CD8-positive, alpha-beta memory T cell (primary cell): ENCODE measurements around the gene SKI. TPM values are rescaled to one million over a fixed set of nuclear protein-coding genes. Genes with fewer than 3 reads are reported as not detected.
"Not testable (repeated sequence)": the region's sequence is repeated elsewhere in the genome, so short reads cannot be mapped to it uniquely, and the experiment has no call there.

ENCODE experiments used
- CTCF ChIA-PET: fragments of 350-600 bp; sonication (Branson Sonifier 250); formaldehyde crosslinking; loops from one replicate; lab custom pipeline; 2021; ENCODE audit warnings: antibody characterized with exemption; lab: Charles Lee
- POLR2A ChIA-PET: fragments of 350-600 bp; sonication (Branson Sonifier 250); formaldehyde crosslinking; loops from one replicate; lab custom pipeline; 2021; ENCODE audit warnings: antibody characterized with exemption; lab: Charles Lee
- DNase-seq, 5 donors: peaks; one replicate each; pipeline versions ENCODE4 v3.0.0 to v3.0.0-alpha.2; 2020 to 2022; ENCODE audit warnings: mixed read lengths in 1 of 5
- H3K27ac ChIP-seq: one replicate; pipeline ENCODE4 v1.7.0; 2013; ENCODE audit warnings: low read depth, mild to moderate bottlenecking, low read length, moderate library complexity
- H3K27me3 ChIP-seq: 2 replicates; pipeline ENCODE4 v1.7.0; 2013; ENCODE audit warnings: low read length, mild to moderate bottlenecking; ENCODE audit not compliant: insufficient read depth, poor library complexity, severe bottlenecking
- H3K36me3 ChIP-seq: 2 replicates; pipeline ENCODE4 v1.7.0; 2013; ENCODE audit warnings: mild to moderate bottlenecking, low read length, moderate library complexity; ENCODE audit not compliant: insufficient read depth
- H3K4me1 ChIP-seq: 2 replicates; pipeline ENCODE4 v1.7.0; 2013; ENCODE audit warnings: mild to moderate bottlenecking, low read length, moderate library complexity; ENCODE audit not compliant: insufficient read depth
- H3K4me3 ChIP-seq: 2 replicates; pipeline ENCODE4 v1.7.0; 2013; ENCODE audit warnings: mild to moderate bottlenecking, low read length
- H3K9me3 ChIP-seq: 2 replicates; pipeline ENCODE4 v1.7.0; 2013; ENCODE audit warnings: mild to moderate bottlenecking, low read length
- H3K27ac Mint-ChIP-seq, 8 donors: one replicate each; pipeline ENCODE4 v1.8.0; 2020 to 2021; ENCODE audit warnings: mixed read lengths in 8 of 8, mild to moderate bottlenecking in 6 of 8, inconsistent platforms in 3 of 8, moderate library complexity in 3 of 8
- H3K27me3 Mint-ChIP-seq, 2 donors: one replicate each; pipeline ENCODE4 v1.8.0; 2020 to 2021; ENCODE audit warnings: mixed read lengths in 2 of 2, mild to moderate bottlenecking in 1 of 2, moderate library complexity in 1 of 2
- H3K36me3 Mint-ChIP-seq, 3 donors: one replicate each; pipeline ENCODE4 v1.8.0; 2020 to 2021; ENCODE audit warnings: mixed read lengths in 3 of 3, inconsistent platforms in 1 of 3, mild to moderate bottlenecking in 1 of 3
- H3K4me1 Mint-ChIP-seq, 3 donors: one replicate each; pipeline ENCODE4 v1.8.0; 2020 to 2021; ENCODE audit warnings: mixed read lengths in 3 of 3, inconsistent platforms in 1 of 3, mild to moderate bottlenecking in 1 of 3
- H3K4me3 Mint-ChIP-seq, 7 donors: one replicate each; pipeline ENCODE4 v1.8.0; 2020 to 2021; ENCODE audit warnings: mixed read lengths in 7 of 7, mild to moderate bottlenecking in 6 of 7, moderate library complexity in 4 of 7, inconsistent platforms in 2 of 7
- H3K9me3 Mint-ChIP-seq, 5 donors: one replicate each; pipeline ENCODE4 v1.8.0; 2020 to 2022; ENCODE audit warnings: mixed read lengths in 5 of 5, mild to moderate bottlenecking in 3 of 5, moderate library complexity in 2 of 5, inconsistent platforms in 1 of 5
- polyA plus RNA-seq: library from polyadenylated mRNA; unstranded; fragments of 300-500 nt; fragmentation: Illumina TruSeq; gene quantifications from one replicate; pipeline ENCODE4 v1.2.3, GENCODE V29; 2021
- total RNA-seq, 2 experiments: library from RNA; stranded (reverse); gene quantifications; one replicate each; pipeline ENCODE4 v1.2.3, GENCODE V29; 2021

Gene SKI
- total and polyA plus RNA-seq, 3 experiments from 2014 or later = 0.94 to 38.4 (median 35.9) TPM

DNA sequence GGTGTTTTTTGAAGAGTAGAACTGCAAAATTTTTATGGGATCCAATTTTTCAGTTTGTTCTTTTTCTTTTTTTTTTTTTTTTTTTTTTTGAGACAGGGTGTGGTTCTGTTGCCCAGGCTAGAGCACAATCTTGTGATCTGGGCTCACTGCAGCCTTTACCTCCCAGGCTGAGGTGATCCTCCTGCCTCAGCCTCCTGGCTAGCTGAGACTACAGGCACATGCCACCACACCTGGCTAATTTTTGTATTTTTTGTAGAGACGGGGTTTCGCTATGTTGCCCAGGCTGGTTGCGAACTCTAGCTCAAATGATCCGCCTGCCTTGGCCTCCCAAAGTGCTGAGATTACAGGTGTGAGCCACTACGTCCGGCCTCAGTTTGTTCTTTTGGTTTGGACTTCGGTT lies 32.4 kb downstream of the SKI start:
- H3K27me3 Mint-ChIP-seq, DNase-seq, H3K4me3 ChIP-seq, H3K36me3 ChIP-seq, H3K9me3 Mint-ChIP-seq, H3K27ac ChIP-seq, H3K27me3 ChIP-seq, POLR2A ChIA-PET: not testable (repeated sequence)
- Histone ChIP-seq H3K9me3 (peaks cover 11% of the 10 kb centered on the region), H3K4me1 (peaks cover 60% of the 10 kb centered on the region)
- peak overlapping the region in 4 of 8 donors; percentile 50 to 98 (median 87) for H3K27ac Mint-ChIP-seq
- CTCF ChIA-PET = interaction anchor here (0.9 to 1.3 kb wide), 3 partner anchors 30 to 65 kb away, joined by 3 read pairs; no protein-coding TSS in a partner anchor
- peaks cover 0 to 12% (median 0%) of the 10 kb centered on the region in 3 donors for H3K36me3 Mint-ChIP-seq
- peak overlapping the region in 2 of 7 donors; percentile 66 to 76 for H3K4me3 Mint-ChIP-seq
- H3K4me1 Mint-ChIP-seq = peaks cover 47 to 70% (median 57%) of the 10 kb centered on the region in 3 donors

DNA sequence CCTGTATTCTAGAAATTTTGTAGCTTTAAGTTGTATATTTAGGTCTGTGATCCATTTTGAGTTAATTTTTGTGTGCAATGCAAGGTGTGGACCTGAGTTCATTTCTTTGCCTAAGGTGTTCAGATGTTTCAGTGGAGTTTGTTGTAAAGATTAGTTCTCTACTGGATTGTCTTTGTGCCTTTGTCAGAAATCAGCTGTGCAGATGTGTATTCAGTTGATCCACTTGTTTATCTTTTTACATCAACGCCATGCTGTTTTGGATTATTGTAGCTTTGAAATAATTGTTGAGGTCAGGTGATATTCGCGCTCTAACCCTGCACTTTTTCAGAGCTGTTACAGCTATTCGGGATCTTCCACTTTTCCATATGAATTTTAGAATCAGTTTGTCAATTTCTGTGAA lies 32.8 kb downstream of the SKI start:
- peaks cover 0 to 12% (median 0%) of the 10 kb centered on the region in 3 donors for H3K36me3 Mint-ChIP-seq
- Histone ChIP-seq H3K4me1 (peaks cover 64% of the 10 kb centered on the region), H3K4me3 (no peak overlapping the region), H3K27me3 (no peaks in the 10 kb centered on the region), H3K27ac (no peak overlapping the region), H3K9me3 (peaks cover 7% of the 10 kb centered on the region), H3K36me3 (no peaks in the 10 kb centered on the region)
- H3K4me3 Mint-ChIP-seq = peak overlapping the region in 2 of 7 donors; percentile 35 to 76
- H3K9me3 Mint-ChIP-seq = peaks cover 0 to 5% (median 2%) of the 10 kb centered on the region in 5 donors
- POLR2A ChIA-PET = no interaction called here
- peaks cover 48 to 74% (median 60%) of the 10 kb centered on the region in 3 donors for H3K4me1 Mint-ChIP-seq
- H3K27ac Mint-ChIP-seq = peak overlapping the region in 5 of 8 donors; percentile 50 to 77 (median 61)
- CTCF ChIA-PET = interaction anchor here (0.9 to 1.3 kb wide), 3 partner anchors 29 to 66 kb away, joined by 3 read pairs; no protein-coding TSS in a partner anchor
- peaks cover 0 to 3% of the 10 kb centered on the region in 2 donors for H3K27me3 Mint-ChIP-seq
- DNase-seq = no peak

DNA sequence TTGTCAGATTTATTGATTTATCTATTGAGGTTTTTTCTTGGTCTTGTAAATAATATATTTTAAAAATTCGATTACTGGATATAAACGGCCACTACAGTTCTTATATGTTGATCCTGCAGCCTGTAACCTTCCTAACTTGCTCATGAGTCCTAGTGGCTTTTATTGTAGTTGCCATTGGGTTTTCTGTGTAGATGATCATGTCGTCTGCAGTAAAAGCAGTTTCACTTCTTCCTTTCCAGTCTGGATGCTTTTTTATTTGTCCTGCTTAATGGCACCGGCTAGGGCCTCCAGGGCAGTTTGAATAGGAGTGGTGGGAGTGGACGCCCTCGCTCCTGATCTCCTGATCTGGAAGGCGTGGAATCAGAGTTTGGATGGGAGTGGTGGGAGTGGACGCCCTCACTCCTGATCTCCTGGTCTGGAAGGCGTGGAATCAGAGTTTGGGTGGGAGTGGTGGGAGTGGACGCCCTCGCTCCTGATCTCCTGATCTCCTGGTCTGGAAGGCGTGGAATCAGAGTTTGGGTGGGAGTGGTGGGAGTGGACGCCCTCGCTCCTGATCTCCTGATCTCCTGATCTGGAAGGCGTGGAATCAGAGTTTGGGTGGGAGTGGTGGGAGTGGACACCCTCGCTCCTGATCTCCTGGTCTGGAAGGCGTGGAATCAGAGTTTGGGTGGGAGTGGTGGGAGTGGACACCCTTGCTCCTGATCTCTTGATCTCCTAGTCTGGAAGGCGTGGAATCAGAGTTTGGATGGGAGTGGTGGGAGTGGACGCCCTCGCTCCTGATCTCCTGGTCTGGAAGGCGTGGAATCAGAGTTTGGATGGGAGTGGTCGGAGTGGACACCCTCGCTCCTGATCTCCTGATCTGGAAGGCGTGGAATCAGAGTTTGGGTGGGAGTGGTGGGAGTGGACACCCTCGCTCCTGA lies 33.6 kb downstream of the SKI start:
- H3K9me3 Mint-ChIP-seq, DNase-seq, H3K9me3 ChIP-seq, H3K27me3 Mint-ChIP-seq, H3K27ac ChIP-seq, H3K36me3 ChIP-seq, H3K27me3 ChIP-seq, H3K4me3 ChIP-seq, POLR2A ChIA-PET: not testable (repeated sequence)
- H3K4me1 ChIP-seq = peaks cover 65% of the 10 kb centered on the region
- H3K4me3 Mint-ChIP-seq = peak overlapping the region in 1 of 7 donors; percentile 81
- peaks cover 0 to 15% (median 0%) of the 10 kb centered on the region in 3 donors for H3K36me3 Mint-ChIP-seq
- H3K4me1 Mint-ChIP-seq = peaks cover 55 to 82% (median 68%) of the 10 kb centered on the region in 3 donors
- peak overlapping the region in 7 of 8 donors; percentile 8 to 83 (median 49) for H3K27ac Mint-ChIP-seq
- CTCF ChIA-PET = interaction anchor here (0.9 to 1.1 kb wide), 2 partner anchors 38 to 67 kb away, joined by 3 read pairs; no protein-coding TSS in a partner anchor

DNA sequence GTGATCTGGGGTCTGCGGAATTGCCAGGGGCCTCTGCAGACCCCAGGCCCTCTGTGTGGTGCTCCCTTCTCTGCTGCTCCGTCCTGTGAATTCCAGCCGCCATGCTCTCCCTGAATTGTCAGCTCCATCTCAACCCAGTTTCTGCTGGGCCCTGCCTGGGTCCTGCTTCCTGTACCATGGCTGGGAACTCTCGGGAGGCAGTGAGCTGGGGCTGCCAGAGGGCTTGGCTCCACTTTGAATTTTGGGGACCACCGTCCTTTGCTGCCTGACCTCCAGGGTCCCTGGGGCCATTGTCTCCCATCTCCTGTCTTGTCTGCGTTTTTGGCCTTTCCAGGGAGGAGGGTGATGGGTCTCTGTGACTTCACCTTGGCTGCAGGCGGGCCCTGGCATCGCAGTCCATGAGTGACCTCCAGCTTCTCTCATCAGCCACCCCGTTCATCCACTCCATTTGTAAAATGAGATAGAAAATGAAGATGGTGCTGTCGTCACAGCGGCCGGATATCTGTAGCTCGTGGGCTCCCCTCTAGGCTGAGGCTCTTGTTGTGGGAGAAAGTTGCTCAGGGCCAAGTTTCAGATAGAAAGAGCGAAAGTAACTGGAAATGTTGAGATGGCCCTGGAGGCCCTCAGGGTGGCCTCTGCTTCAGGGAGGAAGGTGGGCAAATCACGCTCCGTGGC lies 38.3 kb downstream of the SKI start:
- no peak overlapping the region for H3K27ac ChIP-seq
- H3K27ac Mint-ChIP-seq = peak overlapping the region in 6 of 8 donors; percentile 34 to 84 (median 63)

DNA sequence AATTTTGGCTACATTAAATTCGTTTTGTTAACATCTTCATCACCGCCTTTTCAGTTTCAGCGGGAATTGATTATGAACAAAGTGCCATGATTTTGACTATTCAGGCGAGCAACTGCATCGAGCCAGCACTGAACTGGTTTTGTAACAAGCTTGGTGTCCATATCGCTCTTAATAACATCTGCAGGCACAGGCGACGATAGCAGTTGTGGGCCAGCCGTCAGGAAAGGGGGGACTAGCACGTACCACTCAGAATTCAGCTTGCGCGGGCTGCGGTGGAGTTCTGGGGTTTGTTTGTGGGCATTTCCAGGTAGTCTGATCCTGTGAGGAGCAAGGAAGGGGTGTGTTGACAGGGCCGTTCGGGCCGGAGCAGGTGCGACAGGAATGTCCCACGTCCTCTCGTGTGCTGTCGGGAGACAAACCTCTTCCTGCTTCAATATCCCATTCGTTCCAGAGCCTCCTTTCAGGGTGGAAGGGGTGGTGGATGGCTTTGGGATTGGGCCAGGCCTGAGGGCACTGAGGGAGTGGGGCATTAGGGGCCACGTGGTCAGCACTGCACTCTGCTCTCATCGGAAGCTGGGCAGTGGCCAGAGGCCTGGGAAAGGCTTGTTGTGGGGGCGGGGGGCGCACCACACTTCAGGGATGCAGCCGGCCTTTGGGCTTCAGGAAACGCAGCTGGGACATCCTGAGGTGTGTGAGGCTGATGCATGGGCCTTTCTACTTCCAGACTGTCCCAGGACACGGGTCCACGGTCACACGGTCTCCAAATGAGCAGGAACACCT lies 39.1 kb downstream of the SKI start:
- DNase-seq = no peak
- ChIA-PET POLR2A (no interaction called here), CTCF (interaction anchor here (1.3 kb wide), 1 partner anchor 11 kb away, joined by 3 read pairs; no protein-coding TSS in a partner anchor)
- no peaks in the 10 kb centered on the region for H3K27me3 ChIP-seq
- H3K27me3 Mint-ChIP-seq = peaks cover 0 to 1% of the 10 kb centered on the region in 2 donors
- peak overlapping the region in 4 of 8 donors; percentile 63 to 84 (median 69) for H3K27ac Mint-ChIP-seq
- H3K4me1 Mint-ChIP-seq = peaks cover 32 to 77% (median 51%) of the 10 kb centered on the region in 3 donors
- no peak overlapping the region for H3K4me3 ChIP-seq
- no peaks in the 10 kb centered on the region for H3K36me3 ChIP-seq
- peaks cover 58% of the 10 kb centered on the region for H3K4me1 ChIP-seq
- peaks cover 0 to 2% (median 0%) of the 10 kb centered on the region in 5 donors for H3K9me3 Mint-ChIP-seq
- no peaks in the 10 kb centered on the region for H3K9me3 ChIP-seq
- H3K27ac ChIP-seq = no peak overlapping the region
- peak overlapping the region in 1 of 7 donors; percentile 37 for H3K4me3 Mint-ChIP-seq
- peaks cover 0 to 11% (median 0%) of the 10 kb centered on the region in 3 donors for H3K36me3 Mint-ChIP-seq

More for the DNA sequence above, 38.3 kb downstream of the SKI start:
- Histone ChIP-seq H3K36me3 (no peaks in the 10 kb centered on the region), H3K4me3 (no peak overlapping the region), H3K4me1 (peaks cover 58% of the 10 kb centered on the region), H3K9me3 (no peaks in the 10 kb centered on the region), H3K27me3 (no peaks in the 10 kb centered on the region)
- Mint-ChIP-seq H3K27me3 (peaks cover 0 to 1% of the 10 kb centered on the region in 2 donors), H3K4me1 (peaks cover 32 to 79% (median 49%) of the 10 kb centered on the region in 3 donors), H3K4me3 (peak overlapping the region in 3 of 7 donors; percentile 4 to 79 (median 37)), H3K36me3 (peaks cover 0 to 11% (median 0%) of the 10 kb centered on the region in 3 donors), H3K9me3 (peaks cover 0 to 4% (median 0%) of the 10 kb centered on the region in 5 donors)
- POLR2A ChIA-PET = interaction anchor here (0.6 kb wide), 1 partner anchor 22 kb away, joined by 3 read pairs; no protein-coding TSS in a partner anchor
- CTCF ChIA-PET = interaction anchor here (1.3 to 1.4 kb wide), 2 partner anchors 10 to 71 kb away, joined by 3 to 5 read pairs; no protein-coding TSS in a partner anchor
- DNase-seq = no peak

DNA sequence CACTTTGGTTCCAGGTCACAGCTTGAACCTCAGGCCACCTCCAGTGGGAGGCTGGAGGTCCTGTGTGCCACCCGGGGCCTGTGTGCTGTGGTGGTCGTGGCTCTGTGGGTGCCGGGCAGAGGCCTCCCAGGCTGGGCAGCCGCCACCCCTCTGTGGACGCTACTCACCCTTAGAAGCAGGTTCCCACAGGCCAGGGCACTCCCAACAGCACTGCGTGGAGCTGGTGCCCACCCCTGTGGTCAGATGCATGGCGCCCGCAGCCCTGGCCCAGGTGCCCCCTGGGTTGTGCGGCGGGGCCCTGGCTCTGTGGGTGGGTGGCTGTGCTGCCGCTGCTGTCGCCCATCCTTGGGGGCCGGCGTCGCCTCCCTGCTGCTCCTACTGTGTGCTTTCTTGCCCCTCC lies 39.7 kb downstream of the SKI start:
- Histone ChIP-seq H3K4me1 (peaks cover 60% of the 10 kb centered on the region), H3K9me3 (no peaks in the 10 kb centered on the region), H3K36me3 (no peaks in the 10 kb centered on the region), H3K4me3 (no peak overlapping the region), H3K27me3 (no peaks in the 10 kb centered on the region), H3K27ac (no peak overlapping the region)
- ChIA-PET CTCF (no interaction called here), POLR2A (no interaction called here)
- H3K27me3 Mint-ChIP-seq = peaks cover 0 to 1% of the 10 kb centered on the region in 2 donors
- H3K36me3 Mint-ChIP-seq = peaks cover 0 to 11% (median 0%) of the 10 kb centered on the region in 3 donors
- H3K27ac Mint-ChIP-seq = no peak overlapping the region
- H3K4me1 Mint-ChIP-seq = peaks cover 30 to 77% (median 51%) of the 10 kb centered on the region in 3 donors
- H3K4me3 Mint-ChIP-seq = no peak overlapping the region
- no peak for DNase-seq
- H3K9me3 Mint-ChIP-seq = peaks cover 0 to 2% (median 0%) of the 10 kb centered on the region in 5 donors
